Measurements from ENCODE around the gene SDHB. TPM values are rescaled to one million over a fixed set of nuclear protein-coding genes. Genes with fewer than 3 reads are reported as not detected.

Gene SDHB
- total and polyA plus RNA-seq, 7 donors: 190 to 452 (median 266) TPM

DNA sequence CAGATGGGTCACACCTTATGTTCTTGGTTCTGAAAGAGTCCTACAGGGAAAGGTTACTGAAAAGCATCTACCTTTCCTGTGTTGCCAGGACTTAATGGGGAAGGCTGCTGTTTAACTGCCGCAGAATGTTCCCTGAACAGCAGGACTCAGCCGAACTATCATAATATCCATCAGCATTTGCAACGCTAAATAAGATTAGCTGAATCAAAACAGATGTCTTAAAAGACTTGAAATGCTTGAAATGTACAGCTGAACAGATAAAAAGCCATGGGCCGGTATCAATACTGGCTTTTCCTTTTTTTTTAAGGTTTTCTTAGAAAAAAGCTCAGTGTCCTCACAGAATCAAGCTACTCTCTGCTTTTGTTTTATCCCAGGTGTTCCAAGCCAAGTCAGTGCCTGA is 22.4 kb downstream of the SDHB start:
- WGBS, 3 donors: 63 to 74% (median 68%) methylated on average over 4 of the region's 4 CpGs
- Histone ChIP-seq H3K36me3 (ENCODE audit: insufficient read depth in 1 of 2, low read depth in 1 of 2) (peaks cover 13 to 81% of the 10 kb centered on the region in 2 donors), H3K4me1 (no peaks in the 10 kb centered on the region), H3K4me3 (no peak overlapping the region), H3K27ac (no peak overlapping the region), H3K9me3 (no peaks in the 10 kb centered on the region), H3K27me3 (ENCODE audit: insufficient read depth in 3 of 3, low read length in 2 of 3) (no peaks in the 10 kb centered on the region)
- ATAC-seq (no peak), DNase-seq (no peak)
- intact Hi-C loops (cut with DNase I): no loop called here
- TF ChIP-seq CTCF (IDR thresholded peaks at IDR 0.05): no peak

- Histone ChIP-seq H3K27me3 (ENCODE audit: insufficient read depth in 3 of 3, low read length in 2 of 3) (no peaks in the 10 kb centered on the region), H3K4me1 (no peaks in the 10 kb centered on the region), H3K9me3 (no peaks in the 10 kb centered on the region), H3K27ac (no peak overlapping the region), H3K4me3 (no peak overlapping the region), H3K36me3 (ENCODE audit: insufficient read depth in 1 of 2, low read depth in 1 of 2) (peaks cover 13 to 88% of the 10 kb centered on the region in 2 donors)
- intact Hi-C loops (cut with DNase I): no loop called here
- ATAC-seq: no peak
- no peak for TF ChIP-seq CTCF (IDR thresholded peaks at IDR 0.05)
- DNase-seq: no peak
- whole genome bisulfite sequencing, 3 donors: 86 to 88% (median 88%) methylated on average over 4 of the region's 4 CpGs
Measured at GRCh38 chr1:17030206-17030605, 23.6 kb downstream of the SDHB start.

DNA sequence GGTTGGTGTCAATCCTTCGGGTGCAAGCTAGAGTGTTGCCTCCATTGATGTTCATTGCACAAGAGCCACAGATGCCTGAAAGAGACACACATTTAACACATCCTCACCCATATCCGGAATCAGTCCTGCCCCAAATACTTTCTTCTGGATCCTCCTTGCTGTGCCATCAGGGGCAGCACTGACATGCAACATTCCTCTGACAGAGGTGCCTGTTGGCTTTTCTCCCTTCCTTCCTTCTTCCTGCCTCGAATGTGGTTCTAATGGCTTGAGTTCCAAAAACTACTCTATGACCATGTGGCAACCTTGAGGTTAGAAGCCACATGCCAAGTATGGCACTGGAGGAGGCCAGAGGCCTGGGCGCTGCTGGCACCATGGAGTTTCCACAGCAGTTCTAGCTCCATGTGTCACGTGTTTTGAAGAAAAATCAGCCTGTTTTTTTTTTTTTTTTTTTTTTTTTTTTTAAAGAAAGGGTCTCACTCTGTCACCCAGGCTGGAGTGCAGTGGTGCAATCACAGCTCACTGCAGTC is 25.1 kb downstream of the SDHB start:
- peak; percentile 32 to 76 (median 66) for ATAC-seq
- Histone ChIP-seq H3K4me3 (no peak overlapping the region), H3K9me3 (no peaks in the 10 kb centered on the region), H3K4me1 (no peaks in the 10 kb centered on the region), H3K27ac (no peak overlapping the region), H3K36me3 (ENCODE audit: insufficient read depth in 1 of 2, low read depth in 1 of 2) (peaks cover 18 to 95% of the 10 kb centered on the region in 2 donors), H3K27me3 (ENCODE audit: insufficient read depth in 3 of 3, low read length in 2 of 3) (no peaks in the 10 kb centered on the region)
- no peak for TF ChIP-seq CTCF (IDR thresholded peaks at IDR 0.05)
- no peak for DNase-seq
- WGBS, 3 donors: 45 to 66% (median 60%) methylated on average over 5 of the region's 5 CpGs
- intact Hi-C loops (cut with DNase I): no loop called here

DNA sequence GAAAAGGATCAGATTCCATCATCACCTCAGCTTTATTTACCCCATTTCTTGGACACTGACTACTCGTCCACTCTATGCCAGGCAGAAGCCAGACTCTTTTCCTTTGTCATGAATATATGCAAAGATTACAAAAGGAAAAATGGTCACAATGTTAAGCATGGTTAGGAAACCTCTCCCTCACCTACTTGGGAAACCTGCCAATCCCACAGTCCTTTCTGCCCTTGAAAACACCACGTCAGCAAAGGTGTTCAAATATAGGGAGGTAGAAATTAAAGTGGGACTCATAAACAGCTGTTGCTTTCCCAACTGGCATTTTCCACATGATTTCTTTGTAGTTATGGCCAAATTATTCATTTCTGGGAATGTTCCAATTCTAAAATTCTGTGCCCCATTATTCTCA is 25.9 kb downstream of the SDHB start:
- Histone ChIP-seq H3K27me3 (ENCODE audit: insufficient read depth in 3 of 3, low read length in 2 of 3) (no peaks in the 10 kb centered on the region), H3K36me3 (ENCODE audit: insufficient read depth in 1 of 2, low read depth in 1 of 2) (peaks cover 18 to 97% of the 10 kb centered on the region in 2 donors), H3K27ac (no peak overlapping the region), H3K4me3 (no peak overlapping the region), H3K9me3 (no peaks in the 10 kb centered on the region), H3K4me1 (no peaks in the 10 kb centered on the region)
- WGBS, 3 donors: 39 to 67% (median 43%) methylated on average over 2 of the region's 2 CpGs
- TF ChIP-seq CTCF (IDR thresholded peaks at IDR 0.05): no peak
- ATAC-seq (peak in 1 of 4 donors; percentile 30), DNase-seq (no peak)
- intact Hi-C loops (cut with DNase I): no loop called here

DNA sequence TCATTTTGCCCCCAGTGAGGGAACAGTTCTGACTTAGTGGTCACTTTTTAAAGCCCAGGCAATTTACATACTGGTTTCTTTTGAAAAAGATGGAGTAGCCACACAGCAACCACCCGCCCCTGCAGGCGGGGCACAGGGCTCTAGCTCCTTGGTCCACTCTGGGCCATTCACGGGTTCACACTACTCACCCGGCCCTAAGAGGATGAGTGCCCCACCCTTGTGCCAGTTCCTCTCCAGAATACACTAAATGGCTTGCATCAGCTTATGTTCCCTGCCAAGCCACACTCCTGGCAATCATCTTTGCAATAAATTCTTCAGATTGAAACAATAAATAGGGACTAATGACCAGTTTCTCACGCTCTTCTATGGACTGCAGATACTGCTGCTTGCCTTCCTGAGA is 26.4 kb downstream of the SDHB start:
- WGBS, 3 donors: 73 to 84% (median 74%) methylated on average over 5 of the region's 5 CpGs
- peaks cover 20 to 97% of the 10 kb centered on the region in 2 donors for H3K36me3 ChIP-seq (ENCODE audit: insufficient read depth in 1 of 2, low read depth in 1 of 2)
- DNase-seq (no peak), ATAC-seq (peak in 2 of 4 donors; percentile 28 to 38)
- no peaks in the 10 kb centered on the region for H3K27me3 ChIP-seq (ENCODE audit: insufficient read depth in 3 of 3, low read length in 2 of 3)
- no peak overlapping the region for H3K4me3 ChIP-seq
- no peak for TF ChIP-seq CTCF (IDR thresholded peaks at IDR 0.05)
- intact Hi-C loops (cut with DNase I): no loop called here
- H3K9me3 ChIP-seq: no peaks in the 10 kb centered on the region
- no peaks in the 10 kb centered on the region for H3K4me1 ChIP-seq
- no peak overlapping the region for H3K27ac ChIP-seq

Measured in psoas muscle (tissue), 8 donors.